HG02885 (cell line): Measurements from ENCODE around the gene EGLN2.
A peak's percentile ranks its signal among the peaks of the same experiment; 100 is the strongest.
"Not testable (repeated sequence)": the region's sequence is repeated elsewhere in the genome, so short reads cannot be mapped to it uniquely, and the experiment has no call there.

Experiments
- ATAC-seq: cut with Tn5 transposase; IDR thresholded peaks from one replicate; pipeline ENCODE4 v1.9.1; 2021; ENCODE audit warnings: mild to moderate bottlenecking; ENCODE audit not compliant: unreplicated experiment, poor library complexity

Gene EGLN2

DNA sequence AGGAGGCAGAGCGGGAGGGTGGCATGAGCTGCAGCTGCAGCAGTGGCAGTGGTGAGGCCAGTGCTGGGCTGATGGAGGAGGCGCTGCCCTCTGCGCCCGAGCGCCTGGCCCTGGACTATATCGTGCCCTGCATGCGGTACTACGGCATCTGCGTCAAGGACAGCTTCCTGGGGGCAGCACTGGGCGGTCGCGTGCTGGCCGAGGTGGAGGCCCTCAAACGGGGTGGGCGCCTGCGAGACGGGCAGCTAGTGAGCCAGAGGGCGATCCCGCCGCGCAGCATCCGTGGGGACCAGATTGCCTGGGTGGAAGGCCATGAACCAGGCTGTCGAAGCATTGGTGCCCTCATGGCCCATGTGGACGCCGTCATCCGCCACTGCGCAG lies 2.0 kb downstream of the EGLN2 start:
- ATAC-seq, result no peak

DNA sequence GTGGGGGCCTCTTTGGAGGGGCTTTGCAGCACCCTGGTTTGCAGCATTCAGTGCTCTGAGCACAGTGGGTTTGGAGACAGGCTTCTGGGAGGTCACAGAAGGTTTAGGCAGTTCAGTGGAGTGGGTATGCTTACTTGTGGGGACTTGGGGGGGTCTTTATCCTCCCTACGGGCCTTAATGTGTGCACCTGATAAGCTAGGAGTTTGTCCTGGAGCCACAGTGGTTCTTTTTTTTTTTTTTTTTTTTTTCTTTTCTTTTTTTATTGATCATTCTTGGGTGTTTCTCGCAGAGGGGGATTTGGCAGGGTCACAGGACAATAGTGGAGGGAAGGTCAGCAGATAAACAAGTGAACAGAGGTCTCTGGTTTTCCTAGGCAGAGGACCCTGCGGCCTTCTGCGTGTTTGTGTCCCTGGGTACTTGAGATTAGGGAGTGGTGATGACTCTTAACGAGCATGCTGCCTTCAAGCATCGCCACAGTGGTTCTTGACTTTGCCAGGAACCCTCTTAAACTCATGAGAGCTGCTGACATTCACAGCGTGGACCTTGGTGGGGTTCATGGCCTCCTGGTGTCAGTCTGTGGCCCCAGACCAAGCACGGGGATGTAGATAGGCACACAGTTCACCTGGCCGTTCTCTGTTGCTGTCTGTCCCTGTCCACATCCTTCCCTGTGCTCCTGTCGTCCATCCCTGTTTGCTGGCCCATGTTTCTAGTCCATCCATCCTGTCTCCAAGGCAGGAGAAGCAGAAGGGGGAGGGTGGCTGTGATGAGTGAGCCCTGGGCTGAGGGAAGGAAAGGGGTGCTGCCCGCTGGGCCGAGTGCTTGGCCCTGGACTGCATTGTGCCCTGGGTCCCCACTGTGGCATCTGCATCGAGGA lies 2.7 kb downstream of the EGLN2 start:
- no peak for ATAC-seq

DNA sequence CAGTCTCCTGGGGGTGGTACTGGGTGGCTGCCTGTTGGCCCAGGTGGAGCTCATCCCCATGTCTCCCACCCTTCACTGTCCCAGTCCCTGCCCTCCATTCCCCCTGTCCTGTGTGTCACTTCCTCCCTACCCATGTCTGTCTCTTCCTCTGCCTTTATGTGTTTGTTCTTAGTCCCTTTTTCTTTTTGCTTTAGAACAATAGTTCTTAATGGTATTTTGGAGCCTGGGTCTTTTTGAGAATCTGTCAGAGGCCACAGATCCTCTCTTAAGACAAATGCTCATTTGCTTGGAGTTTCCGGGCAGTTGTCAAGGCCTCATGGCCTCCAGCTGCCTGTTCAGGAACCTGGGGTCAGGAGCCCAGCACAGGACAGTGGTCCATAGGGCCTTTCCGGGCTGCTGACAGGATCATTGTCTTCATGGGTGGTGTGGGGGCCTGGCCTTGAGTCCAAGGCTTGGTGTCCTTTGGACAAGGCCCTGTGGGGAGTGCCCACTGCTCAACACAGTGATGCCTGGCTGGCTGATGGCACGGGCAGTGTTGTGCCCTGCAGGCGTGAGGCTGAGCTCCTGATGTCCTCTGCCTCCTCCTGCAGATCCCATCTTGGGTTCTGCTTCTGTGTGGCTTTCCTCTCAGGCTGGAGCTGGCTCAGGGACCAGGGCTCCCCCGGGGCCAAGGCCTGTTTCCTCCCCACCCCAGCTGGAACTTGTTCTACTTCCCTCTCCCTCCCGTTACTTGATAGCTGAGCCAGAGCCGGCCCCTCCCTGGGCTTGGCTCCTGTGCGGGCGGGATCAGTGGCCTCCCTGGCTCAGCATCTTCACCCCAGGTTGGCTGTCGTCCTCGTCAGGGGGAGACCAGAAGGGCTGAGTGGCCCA lies 3.5 kb downstream of the EGLN2 start:
- ATAC-seq, result no peak

DNA sequence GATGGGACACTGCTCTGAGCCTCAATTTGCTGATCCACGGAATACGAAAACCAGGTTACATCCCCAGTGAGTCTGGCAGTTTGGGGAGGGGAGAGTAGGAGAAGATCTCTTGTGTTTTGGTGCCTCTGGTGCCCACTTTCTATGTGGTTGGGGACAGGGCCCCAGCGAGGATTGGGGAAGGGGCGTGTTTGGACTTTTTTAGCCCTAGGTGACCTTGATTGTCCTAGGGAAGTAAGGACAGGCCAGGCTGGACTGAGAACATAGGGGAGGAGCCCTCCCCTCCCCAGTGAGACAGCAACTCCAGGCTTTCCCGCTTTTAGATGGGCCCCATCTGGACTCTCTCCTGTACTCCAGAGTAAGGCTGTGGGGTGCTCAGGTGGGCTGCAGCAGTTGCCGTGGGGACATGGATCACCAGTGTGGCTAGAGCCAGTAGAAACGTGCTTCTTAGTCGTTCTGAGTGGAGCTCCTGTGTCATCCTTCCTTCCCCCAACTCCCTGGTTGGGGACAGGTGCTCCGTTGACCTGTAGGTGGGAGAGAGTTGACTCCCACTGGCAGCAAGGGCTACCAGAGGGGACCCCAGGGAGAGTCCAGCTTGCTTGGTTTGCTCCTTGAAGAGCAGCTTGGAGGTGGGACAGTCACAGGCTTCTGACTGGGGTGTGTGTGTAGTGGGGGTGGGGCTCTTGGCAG lies 4.3 kb downstream of the EGLN2 start:
- no peak for ATAC-seq

DNA sequence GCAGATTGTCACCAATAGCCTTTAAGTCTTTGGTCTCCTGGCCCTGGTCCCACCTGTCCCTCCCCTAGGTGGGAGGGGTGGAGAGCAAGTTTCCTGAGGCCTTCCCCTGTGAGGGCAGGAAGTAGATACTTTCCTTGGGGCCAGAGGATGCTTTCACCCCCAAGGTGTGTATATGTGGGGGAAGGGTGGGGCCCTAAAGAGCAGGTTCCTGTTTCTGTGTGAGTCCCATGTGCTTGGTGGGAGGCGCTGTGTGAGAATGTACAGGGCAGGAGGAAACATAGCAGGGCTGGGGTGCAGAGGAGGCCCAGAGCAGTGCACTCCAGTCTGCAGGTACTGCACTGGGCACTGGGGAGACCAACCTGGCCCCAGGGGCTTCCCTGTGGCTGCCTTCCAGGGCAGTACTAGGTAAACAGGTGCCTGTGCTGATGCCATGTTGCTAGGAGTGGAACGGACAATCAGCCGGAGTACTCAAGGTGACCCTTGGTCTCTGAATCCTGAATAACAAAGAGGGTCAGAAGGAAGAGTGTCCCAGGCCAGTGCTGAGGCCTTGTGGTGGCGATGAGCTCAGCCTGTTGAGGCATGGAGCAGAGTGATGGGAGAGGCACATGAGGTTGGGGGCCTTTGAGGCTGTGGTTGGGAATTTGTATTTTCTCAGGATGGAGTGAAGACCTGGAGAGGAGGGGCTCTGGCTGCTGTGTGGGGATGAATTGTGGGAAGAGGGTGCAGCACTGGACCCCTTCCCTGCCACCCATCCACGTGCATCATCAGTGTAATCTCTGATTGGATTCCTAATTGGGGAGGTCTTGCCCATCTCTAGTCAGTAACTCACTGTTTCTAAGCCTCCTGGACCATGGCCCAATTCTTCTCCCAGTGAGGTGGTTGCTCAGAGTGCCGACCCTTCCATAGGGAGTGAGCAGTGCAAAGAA lies 5.1 kb downstream of the EGLN2 start:
- ATAC-seq, result no peak

DNA sequence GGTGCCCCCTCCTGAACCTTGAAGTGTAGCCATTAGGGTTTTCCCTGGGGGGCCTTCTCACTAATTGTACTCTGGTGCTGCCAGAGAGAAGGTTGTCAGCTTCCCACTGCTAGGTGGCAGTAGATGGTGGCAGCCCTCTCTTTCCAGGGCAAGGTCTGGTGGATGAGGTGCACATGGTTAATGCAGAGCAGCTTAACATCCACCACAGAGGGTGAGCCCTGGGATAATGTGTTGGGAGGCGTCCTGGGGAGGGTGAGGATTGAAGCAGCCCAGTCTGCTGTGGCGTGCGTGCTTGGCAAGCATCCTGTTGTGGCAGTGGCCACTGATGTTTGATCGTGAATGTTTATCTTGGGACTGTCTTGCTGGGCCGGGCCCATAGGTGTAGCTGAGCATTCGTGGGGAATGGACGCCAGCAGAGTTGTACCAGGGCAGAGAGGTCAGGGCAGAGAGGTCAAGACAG lies 5.8 kb downstream of the EGLN2 start:
- no peak for ATAC-seq

DNA sequence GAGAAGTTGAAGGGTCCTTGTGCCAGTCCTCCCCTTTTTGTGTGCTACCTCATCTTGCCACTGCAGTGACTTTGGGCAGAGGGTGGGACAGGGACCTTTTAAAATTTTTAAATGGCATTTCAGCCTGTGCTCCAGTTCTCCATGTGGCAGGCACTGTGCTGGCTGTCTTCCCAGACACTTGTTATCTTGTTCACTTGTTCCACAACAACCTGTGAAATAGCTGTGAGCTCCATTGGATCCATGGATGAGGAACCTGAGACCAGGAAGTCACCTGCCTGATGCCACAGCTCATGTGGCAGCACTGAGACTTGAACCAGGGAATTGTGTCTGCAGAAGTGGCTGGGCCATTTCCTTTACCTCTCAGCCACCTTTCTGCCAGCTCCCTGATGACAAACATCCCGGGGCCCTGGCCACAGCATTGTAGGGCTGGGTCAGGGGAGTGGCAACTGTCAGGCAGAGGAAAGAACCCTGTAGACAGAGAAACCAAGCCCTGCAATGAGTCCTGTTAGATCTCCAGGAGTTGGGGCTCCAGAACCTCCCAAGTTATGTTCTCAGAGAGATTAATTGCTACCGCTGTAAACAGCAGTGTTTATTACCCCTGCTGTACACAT lies 6.4 kb downstream of the EGLN2 start:
- ATAC-seq, result no peak

DNA sequence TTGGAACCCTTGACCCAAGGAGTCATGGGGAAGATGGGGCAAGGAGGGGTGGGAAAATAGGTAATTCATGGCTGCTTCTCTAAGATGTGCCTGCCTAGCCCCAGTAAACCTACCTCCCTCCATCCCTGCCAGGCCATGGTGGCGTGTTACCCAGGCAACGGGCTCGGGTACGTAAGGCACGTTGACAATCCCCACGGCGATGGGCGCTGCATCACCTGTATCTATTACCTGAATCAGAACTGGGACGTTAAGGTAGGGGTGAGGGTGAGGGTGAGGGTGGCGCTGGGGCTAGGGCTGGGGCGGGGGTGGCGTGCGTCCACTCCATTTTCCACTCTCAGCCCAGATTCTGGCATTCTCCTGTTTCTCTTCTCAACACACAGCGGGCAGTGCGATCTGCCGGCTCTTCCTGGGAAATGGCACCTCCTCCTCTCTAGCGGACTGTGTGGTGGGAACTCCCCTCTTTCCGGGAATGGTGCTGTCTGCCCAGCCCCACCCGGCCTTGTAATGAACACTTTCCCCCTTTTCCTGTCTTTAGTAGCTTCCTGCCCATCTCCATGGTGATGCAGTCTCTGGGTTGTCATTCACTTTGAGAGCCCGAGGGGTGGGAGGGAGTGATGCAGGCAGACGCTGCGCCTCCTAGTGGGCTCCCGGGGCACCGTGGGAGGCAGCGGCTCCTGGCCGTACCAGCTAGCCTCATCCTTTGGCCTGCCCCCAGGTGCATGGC lies 7.6 kb downstream of the EGLN2 start:
- ATAC-seq, result no peak

DNA sequence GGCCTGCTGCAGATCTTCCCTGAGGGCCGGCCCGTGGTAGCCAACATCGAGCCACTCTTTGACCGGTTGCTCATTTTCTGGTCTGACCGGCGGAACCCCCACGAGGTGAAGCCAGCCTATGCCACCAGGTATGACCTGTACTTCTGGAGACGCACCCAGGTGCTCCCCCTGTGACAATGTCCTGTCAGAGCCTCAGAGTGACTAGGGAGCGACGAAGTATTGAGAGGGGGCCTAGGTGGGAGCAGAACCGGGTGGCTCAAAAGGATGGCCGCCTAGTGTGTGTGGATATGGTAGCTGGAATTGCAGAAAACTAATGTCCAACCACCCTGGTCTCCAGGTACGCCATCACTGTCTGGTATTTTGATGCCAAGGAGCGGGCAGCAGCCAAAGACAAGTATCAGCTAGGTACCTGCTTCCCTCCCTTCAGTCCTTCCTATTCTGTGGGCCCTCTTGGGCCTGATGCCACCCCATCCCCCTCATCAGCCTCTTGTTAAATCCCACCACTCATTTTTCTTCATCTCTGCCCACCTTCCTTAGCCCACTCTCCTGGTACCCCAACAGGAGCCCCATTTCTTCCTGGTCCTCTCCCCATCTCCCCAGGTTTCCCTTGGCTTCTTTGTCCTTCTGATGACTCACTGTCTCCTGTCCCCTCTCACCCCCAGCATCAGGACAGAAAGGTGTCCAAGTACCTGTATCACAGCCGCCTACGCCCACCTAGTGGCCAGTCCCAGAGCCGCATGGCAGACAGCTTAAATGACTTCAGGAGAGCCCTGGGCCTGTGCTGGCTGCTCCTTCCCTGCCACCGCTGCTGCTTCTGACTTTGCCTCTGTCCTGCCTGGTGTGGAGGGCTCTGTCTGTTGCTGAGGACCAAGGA lies 8.4 kb downstream of the EGLN2 start:
- no peak for ATAC-seq

DNA sequence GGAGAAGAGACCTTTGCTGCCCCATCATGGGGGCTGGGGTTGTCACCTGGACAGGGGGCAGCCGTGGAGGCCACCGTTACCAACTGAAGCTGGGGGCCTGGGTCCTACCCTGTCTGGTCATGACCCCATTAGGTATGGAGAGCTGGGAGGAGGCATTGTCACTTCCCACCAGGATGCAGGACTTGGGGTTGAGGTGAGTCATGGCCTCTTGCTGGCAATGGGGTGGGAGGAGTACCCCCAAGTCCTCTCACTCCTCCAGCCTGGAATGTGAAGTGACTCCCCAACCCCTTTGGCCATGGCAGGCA lies 9.0 kb downstream of the EGLN2 start:
- ATAC-seq, result no peak

DNA sequence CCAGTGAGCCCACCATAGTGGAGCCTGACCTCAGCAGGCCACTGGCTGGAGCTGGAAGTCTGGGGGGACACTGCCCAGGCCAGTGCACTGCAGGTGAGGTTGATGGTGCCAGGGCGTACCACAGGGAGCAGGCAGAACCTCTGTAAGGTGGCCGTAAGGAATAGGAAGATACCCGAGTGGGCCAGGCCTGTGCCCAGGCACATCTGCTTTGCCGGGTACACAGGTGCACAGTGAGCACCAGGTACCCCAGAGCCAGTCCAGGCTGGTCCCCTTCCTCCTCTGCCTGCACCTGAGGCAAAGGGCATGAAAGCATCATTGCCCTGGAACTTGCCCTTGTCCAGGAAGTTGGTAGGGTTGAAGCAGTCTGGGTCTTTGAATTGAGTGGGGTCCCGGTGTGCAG lies 9.5 kb downstream of the EGLN2 start:
- no peak for ATAC-seq

DNA sequence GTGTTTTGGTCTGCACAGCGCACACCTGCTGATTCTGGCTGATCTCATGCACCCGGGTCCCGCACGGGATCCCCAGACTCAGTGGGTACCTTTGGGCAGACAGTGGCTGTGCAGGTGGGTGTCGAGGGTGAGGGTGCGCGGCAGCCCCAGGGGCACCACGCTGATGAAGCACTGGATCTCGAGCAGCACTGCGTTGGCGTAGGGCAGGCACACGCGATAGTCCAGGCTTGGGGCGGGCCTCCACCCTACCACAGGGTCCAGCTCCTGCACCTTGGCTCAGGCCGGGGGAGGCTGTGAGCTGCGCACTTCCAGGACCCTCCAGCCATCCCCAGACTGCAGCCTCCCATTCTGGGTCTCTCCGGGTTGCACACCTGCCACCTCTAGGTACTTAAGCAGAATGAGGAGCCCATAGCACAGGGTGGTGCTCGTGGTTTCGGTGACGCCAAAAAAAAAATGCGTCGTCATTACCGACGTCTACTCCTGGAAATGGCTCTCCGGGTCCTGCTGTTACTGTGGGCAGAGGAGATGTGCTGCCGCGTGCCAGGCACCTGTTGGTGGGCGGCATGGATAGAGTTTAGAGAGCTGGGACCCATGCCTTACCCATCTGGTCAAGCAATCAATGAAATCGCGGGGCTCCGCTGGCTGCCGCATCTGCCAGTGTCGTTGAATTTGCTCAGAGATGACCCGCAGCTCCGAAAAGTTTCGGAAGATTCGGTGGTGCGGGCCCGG lies 10.5 kb downstream of the EGLN2 start:
- ATAC-seq, result no peak

DNA sequence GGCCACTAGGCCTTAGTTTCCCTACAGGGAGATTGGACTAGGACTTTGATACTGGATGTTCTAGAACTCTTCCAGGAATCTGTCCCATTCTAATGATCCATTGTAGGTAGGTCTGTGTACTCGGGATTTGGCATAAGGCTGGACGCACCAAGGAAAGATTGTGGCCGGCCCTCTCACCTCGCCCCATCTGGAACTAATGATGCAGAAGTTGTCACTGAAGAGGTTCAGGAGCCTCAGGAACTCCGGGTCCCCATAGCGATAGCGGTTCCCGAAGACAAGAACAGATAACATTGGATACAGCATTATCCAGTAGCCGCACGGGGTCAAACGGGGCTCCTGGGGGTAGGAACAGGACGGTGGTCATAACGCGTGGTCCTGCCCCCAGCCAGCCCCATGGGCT lies 11.2 kb downstream of the EGLN2 start:
- ATAC-seq, result no peak

DNA sequence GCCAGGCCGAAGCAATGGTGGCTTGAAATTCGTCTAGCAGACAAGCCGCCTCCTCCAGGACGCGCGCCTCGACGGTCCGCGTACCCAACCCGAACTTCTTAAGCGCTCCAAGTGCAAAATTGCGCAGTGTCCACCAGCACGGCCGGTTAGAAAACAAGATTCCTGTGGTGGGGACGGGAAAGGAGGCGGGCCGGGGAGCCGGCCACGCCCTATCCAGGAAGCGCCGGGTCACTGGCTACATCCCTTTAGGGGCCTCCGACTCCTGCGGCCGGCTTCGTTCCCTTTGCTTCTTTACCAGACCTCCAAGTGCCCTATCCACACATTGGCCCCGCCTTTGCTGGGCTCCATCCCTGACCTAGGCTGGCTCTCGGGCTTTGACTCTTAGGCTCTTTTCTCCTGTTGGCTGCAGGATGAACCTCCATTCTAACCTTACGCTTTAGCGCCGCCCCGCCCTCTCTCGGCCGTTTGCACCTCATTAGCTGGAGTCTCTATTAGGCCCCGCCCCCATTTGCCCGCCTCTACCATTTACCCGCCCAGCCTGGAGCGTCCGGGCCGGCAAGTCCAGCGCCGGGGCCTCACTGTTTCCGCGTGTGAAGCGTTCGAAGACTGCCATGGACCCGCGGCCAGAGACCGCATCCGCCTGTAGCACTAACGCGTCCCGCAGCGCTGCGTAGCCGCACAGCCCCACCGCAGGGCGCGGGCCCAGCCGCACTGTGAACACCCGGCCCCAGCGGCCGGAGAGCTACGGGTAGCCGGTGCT lies 11.8 kb downstream of the EGLN2 start:
- peak; percentile 77 for ATAC-seq

DNA sequence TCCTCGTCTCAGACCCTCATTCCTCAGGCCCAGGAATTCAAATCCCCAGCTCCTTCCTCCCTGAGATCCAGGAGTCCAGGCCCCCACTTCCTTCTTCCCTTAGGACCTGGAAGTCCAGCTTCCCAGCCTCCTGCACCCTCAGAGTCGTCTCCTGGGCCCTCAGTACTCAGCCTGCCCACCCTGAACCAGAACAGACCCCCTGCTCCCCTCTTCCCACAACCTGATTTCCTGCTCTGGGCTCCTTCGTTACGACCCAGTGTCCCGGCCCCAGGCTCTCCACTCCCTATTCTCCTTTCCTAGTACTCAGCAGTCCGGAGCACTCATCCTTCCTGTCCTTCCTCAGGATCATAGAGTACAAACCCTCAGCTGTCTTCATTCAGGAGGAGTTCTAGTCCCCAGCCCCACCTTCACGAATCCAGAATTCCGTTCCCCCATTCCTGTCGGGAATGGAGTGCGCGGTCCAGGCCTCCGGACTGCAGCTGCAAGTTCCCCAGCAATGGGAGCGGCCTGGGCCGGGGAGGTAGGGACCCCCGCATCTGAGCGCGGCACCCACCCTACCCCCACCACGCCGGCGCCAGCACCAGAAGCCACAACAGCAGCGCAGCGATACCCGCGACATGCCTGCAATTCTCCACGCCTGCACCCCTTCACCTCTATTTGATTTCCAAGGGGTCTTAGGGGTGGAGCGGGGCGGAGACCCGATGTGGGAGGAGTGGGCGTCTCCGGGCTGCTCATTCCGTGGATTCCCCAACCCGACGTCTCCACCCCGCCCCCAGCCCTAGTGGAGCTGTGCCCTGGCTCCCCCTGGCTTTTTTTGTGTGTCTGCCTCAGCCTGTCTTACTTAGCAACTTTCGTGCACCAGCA lies 12.7 kb downstream of the EGLN2 start:
- no peak for ATAC-seq

DNA sequence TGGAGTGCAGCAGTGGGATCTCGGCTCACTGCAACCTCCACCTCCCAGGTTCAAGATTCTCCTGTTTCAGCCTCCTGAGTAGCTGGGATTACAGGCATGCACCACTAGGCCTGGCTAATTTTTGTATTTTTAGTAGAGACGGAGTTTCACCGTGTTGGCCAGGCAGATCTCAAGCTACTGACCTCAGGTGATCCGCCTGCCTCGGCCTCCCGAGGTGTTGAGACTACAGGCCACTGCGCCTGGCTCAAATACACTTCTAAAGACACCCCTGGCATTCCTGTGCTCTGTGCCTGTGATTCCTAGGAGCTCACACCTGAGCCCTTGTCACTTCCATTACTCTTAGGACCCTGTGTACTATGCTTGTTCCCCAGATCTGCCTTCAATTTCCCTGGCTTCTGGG lies 13.6 kb downstream of the EGLN2 start:
- not testable (repeated sequence) for ATAC-seq
